IPS-NIHi11 (cell line): ENCODE data around the gene ZNF385B.

Experiments
- DNase-seq: peaks from one replicate; pipeline ENCODE4 v3.0.0; 2012; ENCODE audit warnings: mixed read lengths, low spot score

ZNF385B gene

DNA sequence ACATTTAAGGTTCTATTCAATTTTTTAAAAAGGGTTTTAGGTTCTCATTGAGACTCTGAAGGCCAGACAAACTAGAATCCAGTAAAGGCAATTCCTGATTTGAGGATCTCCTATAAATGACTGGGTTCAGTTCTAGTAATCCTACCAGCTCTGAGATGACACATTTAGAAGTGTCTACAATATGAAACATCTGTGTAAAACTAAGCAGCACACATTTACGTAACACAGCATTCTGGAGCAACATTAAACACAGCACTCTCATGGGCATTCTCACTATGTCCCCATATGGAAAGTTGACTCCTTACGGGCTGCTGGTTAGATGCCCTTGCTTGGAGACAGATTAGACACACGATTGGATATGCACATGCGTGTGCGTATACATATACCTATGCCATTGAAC is 114.4 kb downstream of the ZNF385B start:
- no peak for DNase-seq

- DNase-seq, result no peak
These were observed 115.7 kb downstream of the ZNF385B start for GRCh38 chr2:179745635-179746256.

- no peak for DNase-seq
These were observed 117.0 kb downstream of the ZNF385B start for GRCh38 chr2:179744401-179744800.

DNA sequence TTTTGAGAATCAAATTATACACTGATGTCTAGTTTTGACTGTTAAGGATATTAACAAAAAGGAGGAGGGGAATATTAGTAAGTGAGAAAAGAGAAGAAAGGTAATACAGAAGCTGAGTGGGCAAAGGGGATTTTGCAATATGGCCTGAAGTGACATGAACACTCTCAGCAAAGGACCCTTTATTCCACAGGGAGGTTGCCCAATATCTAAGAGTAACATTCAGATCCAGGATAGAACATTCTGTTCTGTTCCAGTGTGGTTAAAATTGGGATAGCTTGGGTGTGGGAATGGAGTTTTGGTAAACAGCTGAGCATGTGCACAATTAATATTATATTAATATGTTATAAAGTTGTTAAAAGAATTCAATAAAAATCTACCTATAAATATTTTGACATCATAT is 120.1 kb downstream of the ZNF385B start:
- DNase-seq, result no peak

GRCh38 chr2:179729966-179730365 is 131.4 kb downstream of the ZNF385B start:
- no peak for DNase-seq

- DNase-seq, result no peak
These were observed 134.8 kb downstream of the ZNF385B start for GRCh38 chr2:179726461-179727180.

DNA sequence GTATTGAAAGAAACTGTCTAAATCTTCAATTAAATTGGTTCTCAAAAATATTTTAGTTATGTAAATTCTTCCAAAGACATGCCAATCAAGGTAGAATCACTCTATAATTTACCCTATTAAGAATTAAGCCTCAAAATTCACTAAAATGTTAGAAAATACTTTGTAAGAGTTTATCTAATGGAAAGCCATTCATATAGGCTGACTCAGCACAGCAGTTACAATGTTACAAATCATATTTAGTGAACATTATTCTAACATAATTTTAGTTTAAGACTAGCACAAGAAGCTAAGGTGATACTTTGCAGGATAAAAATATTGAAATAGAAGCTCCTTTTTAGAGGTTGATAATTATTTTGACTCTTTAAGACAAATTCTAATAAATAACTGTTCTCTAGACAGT is 137.0 kb downstream of the ZNF385B start:
- DNase-seq, result no peak

- DNase-seq, result no peak
These were observed 141.1 kb downstream of the ZNF385B start for GRCh38 chr2:179720173-179720772.

DNA sequence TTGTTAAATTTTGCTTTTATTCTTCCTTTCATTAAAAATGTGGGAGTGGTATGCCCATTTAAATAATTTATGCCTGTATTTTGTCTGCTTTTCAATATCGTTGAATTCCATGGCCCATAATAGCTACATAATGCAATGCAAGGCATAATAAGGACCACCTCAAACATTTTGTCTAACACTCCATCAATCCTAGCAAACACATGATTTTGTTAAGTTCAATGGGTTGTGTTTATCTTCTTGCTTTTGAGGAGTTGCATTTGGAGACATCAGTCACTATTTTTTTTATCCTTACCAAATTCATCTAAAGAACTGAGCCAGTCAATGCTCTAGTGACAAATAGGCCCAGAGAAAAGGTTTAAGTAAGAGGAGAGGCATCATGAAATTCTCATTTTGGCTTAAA is 145.5 kb downstream of the ZNF385B start:
- DNase-seq, result no peak

DNA sequence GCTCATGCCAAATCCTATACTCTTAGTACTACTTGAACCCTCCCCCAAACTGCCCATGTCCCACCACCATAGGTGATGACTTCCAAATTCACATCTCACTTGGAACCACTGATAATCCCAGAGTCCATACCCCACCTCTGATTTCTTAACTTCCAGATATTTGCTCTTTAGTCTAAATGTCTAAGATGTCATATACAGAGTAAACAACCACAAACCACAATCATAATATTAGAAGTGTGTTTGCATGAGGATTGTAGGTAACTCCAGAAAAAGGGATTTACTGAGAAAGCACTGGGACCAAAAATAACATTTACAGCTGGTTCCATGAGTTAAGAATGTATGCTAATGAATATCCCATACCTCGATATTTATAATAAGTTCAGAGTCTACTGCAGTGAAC is 146.2 kb downstream of the ZNF385B start:
- DNase-seq, result no peak

- DNase-seq, result no peak
These were observed 148.6 kb downstream of the ZNF385B start for GRCh38 chr2:179712825-179713224.

DNA sequence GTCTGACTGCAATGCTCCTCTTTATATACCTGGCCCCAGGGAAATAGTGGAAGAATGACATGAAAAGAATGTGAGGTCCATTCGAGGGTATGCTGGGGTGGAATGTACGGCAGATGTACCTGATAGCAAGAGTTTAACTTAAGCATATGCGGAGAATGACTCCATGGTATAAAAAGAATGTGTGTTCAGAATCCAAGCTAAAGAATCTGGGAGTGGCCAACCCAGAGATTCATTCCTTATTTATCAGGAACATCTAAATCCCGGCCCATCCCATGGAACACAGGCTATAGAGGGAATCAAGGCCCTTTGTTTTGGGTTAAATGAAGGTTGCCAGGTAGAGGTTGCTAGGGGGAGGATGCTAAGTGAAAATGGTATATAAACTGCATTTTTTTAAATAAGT is 150.0 kb downstream of the ZNF385B start:
- no peak for DNase-seq

- no peak for DNase-seq
These were observed 157.7 kb downstream of the ZNF385B start for GRCh38 chr2:179703702-179704101.

DNA sequence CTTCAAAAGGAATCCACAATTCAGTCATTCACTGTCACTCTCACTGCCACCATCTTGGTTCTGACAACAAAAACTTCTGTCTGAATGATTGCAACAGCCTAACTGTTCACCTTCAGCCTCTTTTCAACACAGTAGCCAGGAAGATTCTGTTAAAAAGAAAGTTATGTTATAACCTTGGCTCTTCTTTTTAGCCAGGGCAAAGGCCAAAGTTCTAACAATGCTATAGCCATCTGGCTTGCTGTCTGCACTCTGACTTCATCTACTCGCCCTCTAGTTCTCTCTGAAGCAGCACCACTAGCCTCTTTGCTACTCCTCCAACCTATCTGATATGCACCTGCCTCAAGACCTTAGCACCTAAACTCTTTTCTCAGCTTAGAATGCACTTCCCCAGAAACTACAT is 158.5 kb downstream of the ZNF385B start:
- DNase-seq, result no peak

DNA sequence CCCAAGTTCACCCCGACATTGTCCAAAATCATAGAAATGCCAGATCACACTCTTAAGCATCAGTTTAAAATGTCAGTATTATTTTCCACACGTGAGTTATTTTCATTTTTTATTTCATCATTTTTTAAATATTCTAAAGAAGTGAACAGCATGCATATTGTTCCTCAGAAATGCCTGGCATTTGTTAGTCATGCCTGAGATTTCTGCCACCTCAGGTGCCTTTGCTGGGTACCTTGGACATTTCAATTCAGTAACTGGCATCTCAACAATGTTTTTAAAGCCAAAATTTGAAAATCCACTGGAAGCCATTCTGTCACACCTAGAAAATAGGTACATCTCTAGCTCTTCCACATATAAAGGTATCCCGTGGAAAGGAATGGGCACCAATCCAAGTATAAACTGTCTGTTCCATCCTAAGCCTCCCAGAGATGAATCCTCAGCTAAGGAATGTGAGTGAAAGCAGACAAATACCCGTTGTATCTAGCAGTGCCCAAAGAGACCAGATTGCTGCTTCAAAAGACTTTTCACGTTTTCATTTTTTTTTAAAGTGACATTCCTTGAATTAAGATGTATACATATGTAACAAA is 159.8 kb downstream of the ZNF385B start:
- DNase-seq, result no peak

- no peak for DNase-seq
These were observed 165.9 kb downstream of the ZNF385B start for GRCh38 chr2:179695486-179695885.

GRCh38 chr2:179694963-179695362 is 166.4 kb downstream of the ZNF385B start:
- no peak for DNase-seq

DNA sequence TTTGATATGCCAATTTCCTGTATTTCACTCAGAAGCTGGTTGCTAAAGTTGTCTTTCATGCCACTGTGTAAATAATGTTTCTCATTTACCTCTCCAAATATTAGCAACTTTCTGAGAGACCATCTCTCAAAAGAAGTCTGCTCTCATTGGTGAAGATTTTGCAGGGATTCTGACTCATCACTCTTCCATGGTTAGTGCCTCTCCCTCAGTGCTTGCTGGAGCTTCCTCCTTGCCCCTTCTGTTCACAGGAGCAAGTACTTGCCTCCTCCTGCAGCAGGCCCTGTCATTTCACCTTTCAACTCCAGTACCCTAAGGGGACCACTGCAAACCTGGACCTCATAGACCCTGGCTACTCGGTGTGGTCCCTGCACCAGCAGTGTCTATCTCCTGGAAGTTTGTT is 168.8 kb downstream of the ZNF385B start:
- no peak for DNase-seq

GRCh38 chr2:179692043-179692442 is 169.4 kb downstream of the ZNF385B start:
- DNase-seq, result no peak

DNA sequence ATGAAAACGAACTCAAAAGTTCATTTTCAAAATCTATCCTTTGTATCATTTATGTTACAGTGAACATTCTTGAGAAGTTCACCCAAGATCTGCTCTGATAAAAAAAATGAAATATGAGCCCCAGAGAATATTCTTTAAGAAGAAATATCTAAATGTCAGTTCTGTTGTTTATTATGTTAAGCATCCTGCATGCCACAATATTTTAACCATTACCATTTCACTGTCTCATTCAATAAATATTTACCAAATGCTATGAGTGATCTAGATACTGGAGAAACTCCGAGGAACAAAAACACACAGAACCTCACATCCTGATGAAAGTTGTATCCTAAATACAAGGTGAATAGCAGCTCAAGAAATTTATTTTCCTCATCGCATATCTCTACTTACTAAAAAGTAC is 170.2 kb downstream of the ZNF385B start:
- DNase-seq, result no peak

DNA sequence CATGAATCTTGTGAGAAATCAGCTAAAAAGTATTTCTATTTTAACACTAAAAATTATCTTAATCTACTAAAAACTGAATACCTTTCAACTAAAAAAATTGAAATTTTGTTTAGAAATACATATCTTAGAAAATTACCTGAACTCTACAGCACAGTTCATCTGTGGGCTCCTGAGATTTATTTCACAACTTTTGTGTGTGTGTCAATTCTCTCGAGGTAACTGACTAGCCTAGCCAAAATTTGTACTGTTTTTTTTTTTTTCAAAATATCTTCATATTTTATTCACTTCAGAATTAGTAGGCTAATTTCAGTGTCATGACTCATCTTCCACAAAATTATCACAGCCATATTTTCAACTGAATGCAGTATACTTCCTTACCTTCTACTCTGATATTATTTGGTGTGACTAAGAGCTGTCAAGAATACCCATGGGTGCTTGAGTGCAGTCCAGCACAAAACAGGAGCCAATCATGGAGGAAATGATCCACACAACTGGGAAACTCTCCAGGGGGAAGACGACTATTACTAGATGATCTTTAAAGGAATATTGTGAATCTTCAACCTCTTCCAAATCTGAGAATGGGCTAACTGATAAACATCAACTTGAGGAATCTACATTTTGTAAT is 174.6 kb downstream of the ZNF385B start:
- DNase-seq, result no peak

GRCh38 chr2:179686069-179686468 is 175.3 kb downstream of the ZNF385B start:
- no peak for DNase-seq

- no peak for DNase-seq
These were observed 176.3 kb downstream of the ZNF385B start for GRCh38 chr2:179685146-179685545.
